ENCODE data around the gene ISLR.
"Not testable (repeated sequence)": the region's sequence is repeated elsewhere in the genome, so short reads cannot be mapped to it uniquely, and the experiment has no call there.

Gene ISLR

GRCh38 chr15:74137537-74137894 is 36.0 kb upstream of the ISLR start:
- no peak for DNase-seq (ENCODE audit: low read depth)

GRCh38 chr15:74138642-74139041 is 34.9 kb upstream of the ISLR start:
- no peak for DNase-seq (ENCODE audit: low read depth)

- no peak for DNase-seq (ENCODE audit: low read depth)
Measured at GRCh38 chr15:74141591-74141990, 31.9 kb upstream of the ISLR start.

GRCh38 chr15:74144153-74144775 is 29.2 kb upstream of the ISLR start:
- no peak for DNase-seq (ENCODE audit: low read depth)

- DNase-seq (ENCODE audit: low read depth): no peak
Measured at GRCh38 chr15:74146277-74146800, 27.2 kb upstream of the ISLR start.

- no peak for DNase-seq (ENCODE audit: low read depth)
Measured at GRCh38 chr15:74147051-74147450, 26.5 kb upstream of the ISLR start.

GRCh38 chr15:74155766-74156417 is 17.6 kb upstream of the ISLR start:
- no peak for DNase-seq (ENCODE audit: low read depth)

- no peak for DNase-seq (ENCODE audit: low read depth)
Measured at GRCh38 chr15:74156678-74157411, 16.7 kb upstream of the ISLR start.

- no peak for DNase-seq (ENCODE audit: low read depth)
Measured at GRCh38 chr15:74157868-74158827, 15.4 kb upstream of the ISLR start.

- DNase-seq (ENCODE audit: low read depth): no peak
Measured at GRCh38 chr15:74158855-74159650, 14.5 kb upstream of the ISLR start.

- DNase-seq (ENCODE audit: low read depth): no peak
Measured at GRCh38 chr15:74159773-74160172, 13.7 kb upstream of the ISLR start.

- DNase-seq (ENCODE audit: low read depth): not testable (repeated sequence)
Measured at GRCh38 chr15:74160390-74160789, 13.1 kb upstream of the ISLR start.

- not testable (repeated sequence) for DNase-seq (ENCODE audit: low read depth)
Measured at GRCh38 chr15:74162195-74162536, 11.3 kb upstream of the ISLR start.

- no peak for DNase-seq (ENCODE audit: low read depth)
Measured at GRCh38 chr15:74165461-74165860, 8.0 kb upstream of the ISLR start.

- DNase-seq (ENCODE audit: low read depth): no peak
Measured at GRCh38 chr15:74167891-74168331, 5.6 kb upstream of the ISLR start.

GRCh38 chr15:74168711-74169126 is 4.8 kb upstream of the ISLR start:
- DNase-seq (ENCODE audit: low read depth): no peak

GRCh38 chr15:74170071-74170844 is 3.3 kb upstream of the ISLR start:
- no peak for DNase-seq (ENCODE audit: low read depth)

- DNase-seq (ENCODE audit: low read depth): no peak
Measured at GRCh38 chr15:74170875-74171578, 2.5 kb upstream of the ISLR start.

- DNase-seq (ENCODE audit: low read depth): no peak
Measured at GRCh38 chr15:74171965-74172541, 1.5 kb upstream of the ISLR start.
